Kidney (tissue), 14 donors: ENCODE measurements around the gene TBX21. TPM values are rescaled to one million over a fixed set of nuclear protein-coding genes. Genes with fewer than 3 reads are reported as not detected.

ENCODE experiments used
- DNase-seq, 5 donors: peaks; one replicate each; pipeline ENCODE4 v3.0.0-alpha.2; 2013 to 2020
- FAIRE-seq: peaks from 2 replicates; lab custom pipeline; 2012; peaks lifted over from hg19 to GRCh38; lab: Jason Lieb, UNC
- H3K27ac ChIP-seq, 2 donors: one replicate each; pipeline ENCODE4 v1.7.0; 2013; ENCODE audit warnings: low read depth in 2 of 2, low read length in 2 of 2, inconsistent platforms in 1 of 2
- H3K27me3 ChIP-seq: one replicate; pipeline ENCODE4 v1.7.1; 2013; ENCODE audit warnings: low read length, inconsistent platforms; ENCODE audit not compliant: control insufficient read depth, insufficient read depth
- H3K36me3 ChIP-seq, 3 donors: one replicate each; pipeline versions ENCODE4 v1.7.0 to v1.7.1; 2013; ENCODE audit warnings: low read length in 3 of 3, control low read depth in 1 of 3, inconsistent platforms in 1 of 3; ENCODE audit not compliant: insufficient read depth in 3 of 3, control insufficient read depth in 2 of 3
- H3K4me1 ChIP-seq, 3 donors: one replicate each; pipeline versions ENCODE4 v1.7.0 to v1.7.1; 2013; ENCODE audit warnings: low read length in 3 of 3, inconsistent platforms in 1 of 3, low read depth in 1 of 3; ENCODE audit not compliant: control insufficient read depth in 2 of 3, insufficient read depth in 2 of 3
- H3K4me3 ChIP-seq, 3 donors: one replicate each; pipeline versions ENCODE4 v1.7.0 to v1.8.1; 2013; ENCODE audit warnings: low read length in 3 of 3, control low read depth in 1 of 3, inconsistent platforms in 1 of 3
- H3K9ac ChIP-seq, 3 donors: one replicate each; pipeline versions ENCODE4 v1.7.0 to v1.7.1; 2013; ENCODE audit warnings: low read length in 3 of 3, control low read depth in 1 of 3, inconsistent platforms in 1 of 3
- H3K9me3 ChIP-seq, 3 donors: one replicate each; pipeline versions ENCODE4 v1.7.0 to v1.7.1; 2013; ENCODE audit warnings: low read length in 3 of 3, control low read depth in 1 of 3, inconsistent platforms in 1 of 3; ENCODE audit not compliant: control insufficient read depth in 2 of 3, insufficient read depth in 1 of 3
- CTCF ChIP-seq: IDR thresholded peaks from 3 replicates; pipeline ENCODE4 v1.5.1; 2012; ENCODE audit warnings: mild to moderate bottlenecking, moderate library complexity, borderline replicate concordance; ENCODE audit not compliant: insufficient read depth; ENCODE audit errors: extremely low read depth
- intact Hi-C: fragments of 100-400 bp; cut with DNase I; formaldehyde crosslinking; loops from one replicate; pipeline ENCODE4 v1.11.1; 2022
- polyA plus RNA-seq: library from polyadenylated mRNA; stranded (reverse); fragments of 350-450 nt; fragmentation: Illumina TruSeq; extraction: RNeasy Lipid Tissue Mini Kit (QIAGEN cat#74804); gene quantifications from one replicate; pipeline ENCODE4 v1.2.3, GENCODE V29; 2014; ENCODE audit warnings: low read depth, low replicate concordance; ENCODE audit not compliant: insufficient read depth
- total RNA-seq: library from RNA; stranded (reverse); fragmentation: NEBNext Ultra II Directional; extraction: Animal tissue kit (Norgen Biotek cat#: 25700); gene quantifications from one replicate; pipeline ENCODE4 v1.2.1, GENCODE V29; 2021
- donor health status: control.
- donor health status: control.
- donor health status: control.
- donor health status: control.
- donor health status: control.
- donor health status: DM: yes; HTN: yes; CAD: no.
- donor health status: Normal renal cell carcinoma (clear cell type).

The TBX21 gene
- total and polyA plus RNA-seq, 2 donors from 2014 or later: 0.24 to 1.9 TPM

GRCh38 chr17:47735536-47736011 is 2.5 kb downstream of the TBX21 start:
- DNase-seq: no peak
- Histone ChIP-seq H3K27me3 (peaks cover 16% of the 10 kb centered on the region), H3K36me3 (no peaks in the 10 kb centered on the region), H3K9me3 (no peaks in the 10 kb centered on the region), H3K4me1 (peaks cover 0 to 4% (median 0%) of the 10 kb centered on the region in 3 donors), H3K9ac (no peak overlapping the region), H3K27ac (no peak overlapping the region), H3K4me3 (no peak overlapping the region)
- intact Hi-C loops: no loop called here
- TF ChIP-seq CTCF: no peak
- FAIRE-seq: no peak

GRCh38 chr17:47736501-47737495 is 3.8 kb downstream of the TBX21 start:
- DNase-seq: no peak
- H3K4me1 ChIP-seq: peaks cover 0 to 4% (median 0%) of the 10 kb centered on the region in 3 donors
- peaks cover 14% of the 10 kb centered on the region for H3K27me3 ChIP-seq
- TF ChIP-seq CTCF: no peak
- no peak overlapping the region for H3K9ac ChIP-seq
- H3K27ac ChIP-seq: no peak overlapping the region
- no peaks in the 10 kb centered on the region for H3K36me3 ChIP-seq
- intact Hi-C loops: no loop called here
- H3K9me3 ChIP-seq: no peaks in the 10 kb centered on the region
- FAIRE-seq: no peak
- no peak overlapping the region for H3K4me3 ChIP-seq

GRCh38 chr17:47738178-47738577 is 5.1 kb downstream of the TBX21 start:
- Histone ChIP-seq H3K9me3 (no peaks in the 10 kb centered on the region), H3K9ac (no peak overlapping the region), H3K27me3 (peaks cover 9% of the 10 kb centered on the region), H3K27ac (no peak overlapping the region), H3K4me1 (no peaks in the 10 kb centered on the region), H3K36me3 (no peaks in the 10 kb centered on the region), H3K4me3 (no peak overlapping the region)
- FAIRE-seq: no peak
- no peak for TF ChIP-seq CTCF
- intact Hi-C loops: no loop called here
- no peak for DNase-seq
